HG03342 (cell line): ENCODE data around the gene FRZB.
"Not testable (repeated sequence)": the region's sequence is repeated elsewhere in the genome, so short reads cannot be mapped to it uniquely, and the experiment has no call there.

Source experiments
- ATAC-seq: cut with Tn5 transposase; IDR thresholded peaks from one replicate; pipeline ENCODE4 v1.9.1; 2021; ENCODE audit warnings: mild to moderate bottlenecking, moderate library complexity; ENCODE audit not compliant: unreplicated experiment

The FRZB gene

GRCh38 chr2:182866461-182867406, at the start of gene FRZB:
Gene FRZB, minus strand, starts transcription at chr2:182866637. Its CDS starts 85 bp downstream, at chr2:182866552.
- no peak for ATAC-seq

- ATAC-seq = no peak
These were observed 49.2 kb upstream of the FRZB start for GRCh38 chr2:182915369-182916326.

- ATAC-seq = no peak
These were observed 48.4 kb upstream of the FRZB start for GRCh38 chr2:182914852-182915251.

GRCh38 chr2:182913064-182913463, 46.6 kb upstream of the FRZB start:
- ATAC-seq = no peak

DNA sequence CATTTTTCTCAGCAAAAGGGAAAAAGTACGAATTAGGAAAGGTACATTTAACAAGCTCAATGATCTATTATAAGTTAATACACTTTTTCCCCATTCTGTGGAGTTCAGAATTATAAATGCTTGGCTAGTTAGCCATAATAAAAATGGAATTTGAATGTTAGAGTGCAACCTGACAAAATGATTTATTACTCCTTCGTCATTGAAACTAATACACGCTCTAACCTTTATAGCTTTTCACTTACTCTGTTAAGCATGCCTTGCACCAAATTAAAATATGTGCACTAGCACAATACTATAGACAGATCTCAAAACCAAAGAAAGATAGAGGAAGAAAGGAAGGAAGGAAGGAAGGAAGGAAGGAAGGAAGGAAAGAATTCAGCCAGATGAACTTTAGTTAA, 46.1 kb upstream of the FRZB start:
- no peak for ATAC-seq

- no peak for ATAC-seq
These were observed 45.5 kb upstream of the FRZB start for GRCh38 chr2:182911813-182912517.

DNA sequence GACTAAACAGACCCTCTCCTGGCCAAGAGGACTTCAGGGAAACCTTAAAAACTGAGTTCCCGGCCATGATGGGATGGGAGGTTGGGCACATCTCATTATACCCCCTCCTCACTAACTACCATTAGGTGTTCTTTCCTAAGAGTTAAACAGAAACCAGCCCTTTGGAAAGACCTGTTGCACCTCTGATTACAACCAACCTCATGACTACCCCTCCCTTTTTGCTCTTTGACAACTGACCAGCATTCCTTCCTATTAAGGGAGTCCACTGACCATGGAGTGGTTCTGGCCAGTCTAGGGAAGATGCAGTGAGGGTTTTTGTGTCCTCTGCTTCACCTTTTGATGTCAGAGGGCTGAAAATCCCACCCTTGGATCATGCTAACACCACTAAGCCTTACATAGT, 44.5 kb upstream of the FRZB start:
- no peak for ATAC-seq

GRCh38 chr2:182907081-182907830, 40.8 kb upstream of the FRZB start:
- ATAC-seq = no peak

DNA sequence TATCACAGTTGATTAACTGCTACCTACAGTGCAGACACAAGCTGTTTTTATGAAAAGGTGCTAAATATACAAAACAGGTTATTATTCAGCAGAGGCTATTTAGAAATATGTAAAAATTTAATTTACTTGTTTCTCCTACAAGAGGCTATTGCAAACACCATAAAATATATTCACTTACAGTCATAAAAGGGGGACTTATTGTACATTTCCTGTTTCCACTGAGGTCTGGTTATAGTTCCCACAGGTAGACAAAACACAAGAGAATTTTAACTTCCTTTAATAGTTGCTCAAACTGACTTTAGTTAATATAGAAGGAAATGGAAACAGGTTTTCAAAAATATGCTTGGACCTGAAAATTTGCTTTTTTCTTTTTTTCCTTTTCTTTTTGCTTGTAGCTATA, 40.0 kb upstream of the FRZB start:
- peak; percentile 65 for ATAC-seq

- ATAC-seq = no peak
These were observed 38.4 kb upstream of the FRZB start for GRCh38 chr2:182904844-182905243.

GRCh38 chr2:182903566-182903965, 37.1 kb upstream of the FRZB start:
- ATAC-seq = no peak

- ATAC-seq = no peak
These were observed 35.3 kb upstream of the FRZB start for GRCh38 chr2:182901748-182902147.

DNA sequence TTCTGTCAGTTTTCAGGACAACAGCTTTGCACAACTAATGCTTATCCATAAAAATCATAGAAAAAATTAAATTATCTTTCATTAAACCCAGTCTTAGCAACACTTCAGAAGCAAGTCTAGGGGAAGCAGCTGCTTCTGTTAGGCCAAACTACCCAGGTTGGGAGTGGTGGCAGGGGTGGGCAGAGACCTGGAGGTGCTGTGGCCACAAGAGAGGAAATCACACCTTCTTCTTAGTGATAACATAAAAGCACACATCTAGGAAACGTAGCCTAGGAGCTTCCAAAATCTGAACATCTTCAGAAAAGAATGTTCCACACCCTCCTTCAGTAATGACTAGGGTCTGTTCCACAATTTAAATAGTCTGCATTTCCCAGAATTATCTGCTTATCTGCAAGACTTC, 32.3 kb upstream of the FRZB start:
- no peak for ATAC-seq

DNA sequence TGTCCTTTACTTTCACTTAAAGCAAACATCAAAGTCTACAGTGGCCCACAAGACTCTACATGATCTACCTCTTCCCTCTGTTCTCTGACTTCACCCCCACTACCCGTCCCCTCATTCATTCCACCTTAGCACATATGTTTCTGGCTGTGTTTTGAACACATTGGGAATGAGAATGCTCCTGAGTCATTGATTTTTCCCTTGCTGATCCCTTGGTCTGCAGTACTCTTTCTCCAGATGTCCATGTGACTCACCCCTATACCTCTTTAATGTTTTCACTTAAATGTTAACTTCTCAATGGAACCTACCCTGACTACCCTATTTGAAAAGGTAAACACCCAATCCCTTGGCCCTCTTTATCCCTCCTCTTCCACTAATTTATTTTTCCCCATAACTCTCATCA, 30.7 kb upstream of the FRZB start:
- ATAC-seq = no peak

DNA sequence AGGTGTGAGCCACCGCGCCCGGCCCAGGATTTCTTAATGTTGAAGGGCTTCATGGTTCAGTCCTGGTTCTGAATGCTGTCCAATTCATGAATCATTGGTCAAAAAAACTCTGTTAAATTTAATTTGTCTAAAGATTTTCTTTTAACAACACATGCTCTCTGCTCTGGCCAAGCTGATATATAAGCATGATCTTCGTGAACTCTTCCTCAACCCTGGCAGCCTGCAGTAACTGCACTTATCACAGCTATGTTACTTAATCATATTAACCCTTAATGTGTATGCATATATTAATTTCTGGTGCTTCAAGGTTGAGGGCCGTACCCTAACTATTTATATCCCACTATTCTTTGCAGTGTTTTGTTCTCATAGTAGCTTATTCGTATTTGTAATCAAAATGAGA, 29.4 kb upstream of the FRZB start:
- no peak for ATAC-seq

- ATAC-seq = no peak
These were observed 28.7 kb upstream of the FRZB start for GRCh38 chr2:182895169-182895568.

DNA sequence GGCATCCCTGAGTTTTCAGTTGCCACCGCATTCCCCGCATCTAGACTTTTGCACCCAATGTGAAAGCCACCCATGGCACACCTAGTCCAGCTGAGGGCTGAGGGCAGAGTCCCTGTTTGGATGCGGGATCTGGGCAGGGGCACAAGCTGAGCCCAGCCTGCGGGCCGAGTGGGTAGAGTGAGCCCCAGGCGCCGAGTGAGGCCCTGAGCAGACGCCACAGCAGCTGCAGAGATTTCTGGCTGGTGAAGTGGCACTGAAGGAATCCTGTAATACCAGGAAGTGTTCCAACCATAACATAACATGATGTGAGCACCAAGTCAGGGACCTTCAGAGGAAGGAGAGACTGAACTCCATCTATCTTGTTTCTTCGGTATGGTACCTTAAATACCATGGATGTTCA, 27.7 kb upstream of the FRZB start:
- ATAC-seq = no peak

DNA sequence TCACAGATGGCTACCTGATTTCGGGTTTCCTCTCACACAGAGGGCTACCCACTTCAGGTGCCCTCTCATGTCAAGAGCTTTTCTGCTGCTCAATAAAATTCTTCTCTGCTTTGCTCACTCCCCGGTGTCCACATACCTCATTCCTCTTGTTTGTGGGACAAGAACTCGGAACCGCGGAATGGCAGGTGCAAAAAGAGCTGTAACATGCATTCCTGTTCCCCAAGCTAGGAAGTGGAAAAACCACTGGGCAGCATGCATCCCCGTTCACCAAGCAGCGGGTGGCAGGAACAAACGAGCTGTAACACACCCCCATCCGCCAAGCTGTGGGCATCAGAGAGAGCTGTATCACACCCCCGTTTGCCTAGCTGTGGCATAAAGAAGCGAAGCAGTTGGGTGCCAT, 27.2 kb upstream of the FRZB start:
- no peak for ATAC-seq

DNA sequence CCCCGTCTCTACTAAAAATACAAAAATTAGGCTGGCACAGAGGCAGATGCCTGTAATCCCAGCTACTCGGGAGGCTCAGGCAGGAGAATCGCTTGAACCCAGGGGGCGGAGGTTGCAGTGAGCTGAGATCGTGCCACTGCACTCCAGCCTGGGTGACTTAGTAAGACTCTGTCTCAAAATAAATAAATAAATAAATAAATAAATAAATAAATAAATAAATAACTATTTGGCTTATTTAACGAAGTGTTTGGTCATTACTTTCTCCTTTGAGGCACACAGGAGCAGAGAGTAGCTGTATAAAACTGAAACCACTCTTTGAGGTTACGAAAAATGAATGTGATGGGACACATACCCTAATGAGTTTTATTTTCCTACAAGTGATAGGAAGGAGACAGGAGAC, 26.6 kb upstream of the FRZB start:
- not testable (repeated sequence) for ATAC-seq

DNA sequence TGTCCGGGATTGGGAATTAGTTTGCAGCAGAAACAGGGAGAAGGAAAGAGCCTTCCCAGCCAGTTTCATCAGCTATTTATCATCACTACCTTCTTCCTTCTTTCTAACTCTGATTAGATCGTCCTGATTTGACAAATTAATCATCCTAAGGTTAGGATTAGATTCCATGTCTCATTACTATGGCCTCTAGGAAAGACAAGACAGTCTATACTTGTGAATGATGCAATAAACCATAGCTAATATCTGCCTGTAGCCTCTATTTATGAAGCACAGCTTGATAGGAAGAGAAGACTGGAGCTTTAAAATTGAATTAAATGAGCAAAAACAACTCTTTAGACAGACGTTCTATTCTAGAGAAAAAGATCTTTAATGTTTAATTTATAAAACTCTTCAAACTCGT, 25.2 kb upstream of the FRZB start:
- no peak for ATAC-seq
